ENCODE results near the gene ARFGAP1. TPM values are rescaled to one million over a fixed set of nuclear protein-coding genes. Genes with fewer than 3 reads are reported as not detected.

ARFGAP1 gene
- total RNA-seq, 1 experiment from 2014 or later, result 49.2 TPM

Small RNAs within 50 kb of the gene (small RNA-seq; reads per million reads assigned to genes)
- not detected for gene MIR3196
- not detected for gene MIR4326
- 0.16 reads per million for gene RNU6-994P

Other genes starting within 250 kb of the ARFGAP1 start
- 24.1 and 27.1 TPM in 2 replicates for gene YTHDF1, start 56.7 kb upstream of the ARFGAP1 start, total RNA-seq (2014; rRNA removed; shearing (Covaris generic); ENCODE audit: low replicate concordance)
- gene BIRC7, start 36.9 kb upstream of the ARFGAP1 start, total RNA-seq (2014; rRNA removed; shearing (Covaris generic); ENCODE audit: low replicate concordance), result 10.7 and 23.3 TPM in 2 replicates
- gene NKAIN4, start 18.4 kb upstream of the ARFGAP1 start, total RNA-seq (2014; rRNA removed; shearing (Covaris generic); ENCODE audit: low replicate concordance), result not detected in 2 replicates
- 3.1 and 3.4 TPM in 2 replicates for gene COL20A1, start 20.4 kb downstream of the ARFGAP1 start, total RNA-seq (2014; rRNA removed; shearing (Covaris generic); ENCODE audit: low replicate concordance)
- not detected in 2 replicates for gene CHRNA4, start 88.5 kb downstream of the ARFGAP1 start, total RNA-seq (2014; rRNA removed; shearing (Covaris generic); ENCODE audit: low replicate concordance)
- not detected in 2 replicates for gene KCNQ2, start 199.8 kb downstream of the ARFGAP1 start, total RNA-seq (2014; rRNA removed; shearing (Covaris generic); ENCODE audit: low replicate concordance)
- gene EEF1A2, start 226.3 kb downstream of the ARFGAP1 start, total RNA-seq (2014; rRNA removed; shearing (Covaris generic); ENCODE audit: low replicate concordance), result 0.71 TPM in 1 of 2 replicates, not detected in the other
- 16.2 and 51.0 TPM in 2 replicates for gene PPDPF, start 248.0 kb downstream of the ARFGAP1 start, total RNA-seq (2014; rRNA removed; shearing (Covaris generic); ENCODE audit: low replicate concordance)

Data from Karpas-422 (cell line).